HL-60/S4 (cell line): ENCODE measurements around the gene MVB12B.

Experiments used
- in situ Hi-C: fragments of 300-500 bp; cut with MboI; formaldehyde crosslinking; loops from 2 replicates; pipeline ENCODE4 v1.14.3; 2022; ENCODE audit warnings: low sequenced_read_pairs

Gene MVB12B

DNA sequence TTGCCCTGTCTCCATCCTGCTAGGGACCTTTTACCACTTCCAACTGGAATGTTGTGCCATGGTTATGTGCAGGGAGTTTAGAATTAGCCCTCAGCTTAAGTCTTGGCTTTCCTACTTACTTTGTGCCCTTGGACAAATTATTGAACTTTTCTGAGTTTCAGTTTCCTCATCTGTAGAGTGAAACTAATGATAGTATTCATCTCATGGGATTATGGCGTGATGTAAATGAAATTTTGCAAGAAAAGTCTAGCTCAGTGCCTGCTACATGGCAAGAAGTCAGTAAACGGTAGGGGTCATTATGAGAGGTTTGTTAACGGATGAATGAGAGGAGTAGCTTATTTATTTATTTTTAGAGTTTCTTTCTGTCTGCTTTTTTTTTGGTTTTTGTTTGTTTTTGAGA is 1.8 kb downstream of the MVB12B start:
- in situ Hi-C loops = no loop called here

DNA sequence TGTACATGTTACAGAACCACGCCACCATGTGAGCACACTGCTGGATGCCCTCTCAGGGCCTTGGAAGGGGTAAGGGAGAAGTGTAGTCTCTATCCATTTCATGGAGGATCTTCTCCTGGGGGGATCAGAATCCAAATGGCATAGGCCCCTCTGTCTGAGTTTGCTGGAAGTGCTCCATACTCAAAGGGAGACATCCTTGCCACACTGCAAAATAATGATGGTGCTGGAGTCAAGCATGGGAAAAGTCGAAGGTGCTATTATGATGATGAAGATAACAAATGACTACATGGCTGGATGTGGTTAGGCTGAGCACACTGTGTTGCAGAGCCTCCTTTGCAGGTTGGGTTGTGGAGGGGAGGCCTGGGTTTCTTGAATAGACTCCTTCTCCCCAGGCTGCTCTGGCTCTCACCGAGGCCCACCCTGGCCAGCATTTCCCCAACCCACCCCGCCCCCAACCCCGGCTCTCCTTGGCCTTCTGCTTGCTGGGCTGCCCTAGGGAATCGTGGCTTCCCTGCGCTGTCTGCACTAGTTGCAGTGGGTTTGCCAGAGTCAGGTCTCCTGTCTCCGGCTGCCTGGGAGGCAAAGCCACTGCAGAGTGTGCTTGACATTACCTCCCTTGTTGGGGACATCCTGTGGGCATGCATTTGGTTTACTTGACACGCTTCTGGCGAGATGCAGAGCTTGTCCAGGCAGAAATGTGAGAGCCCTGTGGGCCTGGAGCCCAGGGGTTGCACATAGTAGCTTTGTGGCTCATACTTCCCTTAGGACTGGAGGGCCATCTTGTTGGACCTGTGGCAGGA is 3.0 kb downstream of the MVB12B start:
- in situ Hi-C loops = no loop called here

DNA sequence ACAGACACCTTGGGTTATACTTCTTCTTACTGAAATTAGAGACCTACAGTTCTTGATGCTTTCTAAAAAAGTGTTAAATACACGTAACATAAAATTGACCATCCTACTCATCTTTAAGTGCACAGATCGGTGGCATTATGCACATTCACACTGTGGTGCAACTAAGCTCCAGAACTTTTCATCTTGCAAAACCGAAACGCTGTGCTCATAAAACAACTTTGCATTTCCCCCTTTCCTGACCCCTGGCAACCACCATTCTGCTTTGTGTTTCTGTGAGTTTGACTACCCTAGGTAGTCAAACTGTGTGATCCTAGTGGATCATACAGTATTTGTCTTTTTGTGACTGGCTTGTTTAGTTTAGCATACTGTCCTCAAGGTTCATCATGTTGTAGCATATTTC is 3.9 kb downstream of the MVB12B start:
- in situ Hi-C loops = no loop called here

DNA sequence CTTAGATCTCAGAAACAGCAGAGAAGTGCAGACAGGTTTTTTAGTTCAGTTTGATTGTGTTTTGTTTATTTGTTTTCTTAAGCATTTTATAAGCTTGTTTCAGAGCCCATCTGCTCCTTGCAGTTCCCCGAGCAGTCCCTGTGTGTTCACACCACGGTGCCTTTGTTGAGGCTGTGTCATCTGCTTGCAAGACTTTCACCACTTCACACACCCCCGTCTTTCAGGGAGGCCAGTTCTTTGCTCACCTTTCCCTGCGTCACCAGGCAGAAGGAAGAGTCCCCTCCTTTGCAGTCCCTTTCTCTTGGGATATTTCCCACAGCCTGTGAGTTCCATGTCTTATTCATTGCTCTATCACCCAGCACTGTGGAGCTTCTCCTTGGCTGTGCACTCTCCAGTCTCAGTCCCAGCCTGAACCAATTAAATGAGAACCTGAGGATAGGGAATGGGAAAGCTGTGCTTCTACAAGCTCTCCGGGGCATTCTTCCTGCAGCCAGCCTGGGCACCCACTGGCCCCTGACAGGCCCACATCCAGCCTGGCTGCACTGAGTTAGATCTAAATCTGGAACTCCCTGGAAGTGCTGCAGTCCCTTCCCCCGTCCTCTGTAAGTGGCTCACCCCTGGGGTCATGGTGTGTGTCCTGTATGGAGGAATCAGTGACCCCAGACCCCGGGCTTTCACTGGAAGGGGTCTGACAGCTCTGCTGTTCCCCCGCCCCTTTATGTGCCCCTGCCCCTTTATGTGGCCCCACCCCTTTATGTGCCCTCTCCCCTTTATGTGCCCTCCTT is 5.5 kb downstream of the MVB12B start:
- in situ Hi-C loops = no loop called here

DNA sequence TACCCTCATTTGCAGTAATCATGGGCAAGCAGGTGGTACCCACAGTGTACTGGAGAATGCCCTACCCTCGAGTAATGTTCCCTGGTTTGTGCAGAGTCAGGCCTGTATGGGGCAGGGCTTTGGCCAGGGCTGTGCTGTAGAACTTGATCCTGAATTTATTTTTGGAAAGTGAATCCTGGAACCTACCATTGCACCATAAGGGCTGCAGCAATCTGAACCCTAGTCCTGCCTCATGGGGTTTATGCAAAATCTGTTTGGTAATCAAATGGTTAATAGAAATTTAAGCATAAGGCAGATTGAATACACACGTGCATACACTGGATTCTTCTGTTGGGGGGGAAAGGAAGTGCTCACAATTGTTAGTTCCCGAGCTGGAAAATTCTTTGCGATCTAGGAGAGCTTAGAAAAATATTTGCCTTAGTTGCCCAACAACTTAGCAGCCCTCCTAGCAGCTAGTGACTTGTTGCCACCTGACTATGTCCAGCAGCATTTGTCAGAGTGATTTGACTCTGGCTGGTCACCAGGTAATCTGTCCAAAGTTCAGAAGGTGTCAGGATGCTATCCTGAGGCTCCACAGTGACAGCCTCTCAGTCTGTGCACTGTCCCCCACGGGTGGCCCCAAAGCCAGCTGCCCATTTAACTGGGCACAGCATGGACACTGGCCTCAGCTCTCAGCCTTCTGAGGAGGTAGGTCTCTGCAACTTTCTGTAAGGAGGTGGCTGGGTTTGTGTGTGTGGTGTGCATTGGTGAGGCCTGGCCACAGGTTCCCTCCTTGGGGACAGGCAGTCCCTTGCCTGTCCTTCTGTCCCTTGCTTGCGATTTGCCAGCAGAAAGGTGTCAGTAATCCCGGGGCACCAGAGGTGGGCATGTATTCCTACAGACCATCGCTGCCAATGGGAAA is 8.3 kb downstream of the MVB12B start:
- in situ Hi-C loops = no loop called here

DNA sequence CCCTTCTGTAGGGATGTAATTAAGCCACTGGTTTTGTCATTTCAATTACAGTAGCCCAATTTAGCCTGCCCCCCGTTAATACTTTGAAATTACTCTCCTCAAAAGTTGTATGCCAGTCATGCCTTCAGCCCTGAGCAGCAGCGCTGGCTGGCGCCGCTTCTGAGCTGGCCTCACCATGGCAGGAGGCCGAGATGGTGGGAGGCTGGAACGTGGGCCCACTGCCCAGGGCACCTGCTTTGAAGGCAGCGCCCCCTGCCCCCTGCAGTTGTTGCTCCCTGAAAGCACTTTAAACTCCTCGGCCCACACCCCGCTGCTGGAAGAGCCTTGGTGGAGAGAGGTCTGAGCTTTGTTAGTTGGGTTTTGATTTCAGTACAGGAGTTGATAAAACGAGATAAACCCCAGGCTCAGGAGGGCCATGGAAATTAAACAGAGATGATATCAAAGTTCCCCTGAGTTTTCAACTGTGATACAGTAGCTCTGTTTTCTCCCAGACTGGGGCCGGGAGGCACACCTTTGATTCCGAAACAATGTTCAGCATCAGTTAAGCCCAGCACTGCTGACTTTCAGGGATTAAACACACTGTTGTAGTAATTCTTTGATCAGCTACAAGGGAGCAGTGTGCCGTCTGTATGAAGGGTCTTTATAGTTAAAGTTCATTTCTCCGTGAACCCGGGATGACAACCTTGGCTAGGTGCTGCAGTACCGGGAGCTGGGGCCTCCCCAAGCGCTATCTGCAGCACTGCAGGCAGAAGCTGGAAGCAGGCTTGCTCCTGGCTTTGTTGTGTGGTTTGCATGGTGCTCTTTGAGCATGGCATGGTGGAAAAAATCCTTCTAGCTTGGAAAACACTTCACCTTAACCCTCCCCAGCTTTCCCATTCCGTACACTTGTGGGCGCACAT is 9.5 kb downstream of the MVB12B start:
- in situ Hi-C loops = no loop called here

DNA sequence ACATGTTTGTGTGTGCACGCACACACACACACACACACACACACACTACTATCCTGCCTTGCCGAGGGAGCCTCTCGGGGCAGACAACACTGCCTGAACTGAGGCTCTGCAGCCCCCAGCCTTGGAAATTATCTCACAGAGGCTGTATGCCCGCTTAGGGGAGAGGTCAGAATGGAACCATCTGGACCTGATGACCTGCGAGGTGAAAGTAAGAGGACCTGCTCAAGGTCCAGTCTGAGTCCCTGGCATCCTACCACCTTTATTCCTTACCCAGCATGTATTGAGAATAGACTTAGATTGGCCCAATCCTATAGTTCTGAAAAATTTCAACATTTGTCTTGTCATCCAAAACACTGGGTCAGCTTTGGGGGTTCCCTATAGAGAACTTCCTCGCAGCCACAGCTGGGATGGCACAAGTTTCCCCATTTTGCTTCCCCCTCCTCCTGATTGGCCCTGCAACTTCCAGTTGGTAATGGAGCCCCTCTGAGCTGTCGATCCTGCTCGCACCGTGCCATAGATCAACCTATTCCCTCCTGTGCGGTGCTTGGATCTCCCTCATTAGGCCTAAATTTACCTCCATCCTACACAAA is 10.2 kb downstream of the MVB12B start:
- in situ Hi-C loops = no loop called here

DNA sequence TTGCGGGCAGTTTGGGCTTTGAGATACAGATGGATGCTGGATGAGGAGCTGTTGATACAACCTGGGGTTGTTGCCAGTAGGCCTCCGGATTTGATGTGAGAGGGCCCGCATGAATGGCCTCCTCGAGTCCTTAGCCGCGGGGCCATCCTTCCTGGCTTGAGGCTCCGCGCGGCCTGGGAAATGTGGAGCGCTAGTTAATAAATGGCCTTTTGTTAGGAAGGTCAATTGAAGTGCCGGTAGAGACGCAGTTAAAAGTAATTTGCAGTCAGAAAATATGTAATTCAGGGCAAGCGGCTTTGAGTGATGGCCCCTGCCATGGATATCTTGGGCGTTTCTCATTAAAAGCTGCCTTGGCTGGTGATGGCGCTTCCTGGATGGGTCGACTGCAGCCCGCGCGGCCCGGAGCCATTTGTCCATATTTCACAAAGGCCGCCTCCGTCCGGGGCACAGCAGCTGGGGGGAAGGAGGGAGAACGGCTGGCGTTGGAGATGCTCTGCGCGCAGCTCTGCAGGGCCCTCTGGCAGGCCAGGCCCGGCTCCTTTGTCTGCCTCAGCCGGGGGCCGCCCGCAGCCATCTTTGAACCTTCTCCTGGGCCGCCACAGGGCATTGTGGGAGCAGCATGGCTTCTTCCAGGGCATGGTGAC is 11.2 kb downstream of the MVB12B start:
- in situ Hi-C loops = no loop called here

DNA sequence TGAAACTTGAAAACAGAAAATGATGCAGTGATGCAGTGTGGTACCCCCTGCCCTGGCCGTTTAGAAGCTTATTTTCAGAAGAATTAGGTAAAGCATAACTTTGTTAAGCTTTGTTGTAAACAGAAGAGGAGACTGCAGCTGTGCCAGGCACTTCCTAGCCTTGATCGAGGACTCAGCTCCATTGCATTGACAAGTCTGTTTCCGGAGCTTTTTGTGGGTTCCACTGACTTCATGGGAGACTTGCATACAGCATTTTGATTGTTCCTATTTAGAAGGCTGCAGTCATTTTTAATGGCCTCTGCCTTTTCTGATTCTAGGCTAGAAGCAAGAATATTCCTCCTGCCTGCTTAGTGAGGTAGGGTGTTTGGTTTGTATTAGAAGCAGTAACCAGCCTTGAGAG is 12.3 kb downstream of the MVB12B start:
- in situ Hi-C loops = no loop called here

DNA sequence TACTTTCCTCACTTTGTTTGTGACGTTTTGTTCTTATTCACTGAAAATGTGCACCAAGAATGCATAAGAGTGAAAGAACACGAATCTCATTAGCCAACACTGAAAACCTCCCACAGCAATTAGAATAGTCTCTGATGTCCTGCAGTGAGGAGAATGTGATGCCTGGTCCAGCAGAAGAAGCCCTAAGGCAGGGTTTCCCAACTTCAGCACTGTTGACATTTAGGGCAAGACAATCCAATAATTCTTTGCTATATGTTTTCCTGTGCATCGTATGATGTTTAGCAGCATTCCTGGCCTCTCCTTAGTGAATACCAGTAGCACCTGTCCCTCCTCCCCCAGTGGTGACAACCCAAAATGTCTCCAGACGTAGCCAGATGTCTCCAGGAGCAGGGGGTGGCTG is 14.8 kb downstream of the MVB12B start:
- in situ Hi-C loops = no loop called here

DNA sequence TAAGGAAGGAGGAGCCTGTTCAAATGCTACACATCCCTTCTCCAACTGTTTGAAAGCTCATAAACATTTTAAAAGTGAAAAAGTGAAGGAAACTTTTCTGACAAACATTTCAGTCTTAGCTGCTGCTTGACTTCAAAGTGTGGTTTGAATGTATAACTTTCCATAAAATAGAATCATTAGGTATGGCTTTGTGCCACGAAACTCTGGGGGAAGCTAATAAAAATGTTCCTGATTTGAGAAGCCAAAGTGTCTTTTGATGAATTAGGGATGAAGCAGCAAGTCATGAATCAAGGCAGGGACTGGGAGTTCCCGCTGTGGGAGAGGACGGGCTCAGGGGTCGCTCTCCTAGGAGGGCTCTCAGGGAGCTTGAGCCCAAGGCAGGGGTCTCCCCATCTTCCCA is 15.3 kb downstream of the MVB12B start:
- in situ Hi-C loops = no loop called here

DNA sequence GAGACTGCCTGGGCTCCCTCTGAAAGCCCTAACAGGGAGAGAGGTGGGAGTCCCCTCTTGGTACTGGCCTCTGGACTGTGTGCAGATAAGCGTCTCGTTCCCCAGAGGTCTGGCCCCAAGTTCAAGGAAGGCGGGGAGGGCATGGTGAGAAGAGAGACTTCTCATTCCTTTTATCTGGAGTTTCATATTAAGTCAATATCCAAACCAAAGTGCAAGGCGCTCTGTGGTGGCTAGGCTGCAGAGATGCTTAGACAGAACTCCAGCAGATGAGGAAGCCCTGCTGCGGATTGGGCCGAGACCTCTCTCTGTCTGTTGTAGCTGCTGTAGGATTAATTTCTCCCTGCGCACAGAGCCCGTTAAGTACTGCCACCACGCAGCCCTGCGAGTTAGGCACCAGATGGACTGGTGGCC is 16.0 kb downstream of the MVB12B start:
- in situ Hi-C loops = no loop called here

DNA sequence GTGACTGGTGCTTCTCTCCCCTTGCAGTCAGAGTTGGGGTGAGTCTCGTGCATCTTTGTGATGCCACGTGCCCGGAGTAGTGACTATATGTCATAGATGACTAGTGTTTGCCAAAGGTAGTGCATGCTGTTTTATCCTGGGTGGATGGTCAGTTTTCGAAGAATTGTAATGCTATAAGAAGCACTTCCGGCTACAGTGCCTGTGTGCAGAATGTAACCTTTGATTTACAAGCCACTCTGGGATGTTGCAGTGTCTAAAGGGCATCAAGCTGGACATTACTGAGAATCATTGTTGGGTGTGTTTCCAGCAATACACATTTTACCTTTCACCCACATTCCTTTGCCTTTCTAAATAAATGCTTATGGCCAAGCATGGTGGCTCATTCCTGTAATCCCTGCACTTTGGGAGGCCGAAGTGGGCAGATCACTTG is 16.7 kb downstream of the MVB12B start:
- in situ Hi-C loops = no loop called here

DNA sequence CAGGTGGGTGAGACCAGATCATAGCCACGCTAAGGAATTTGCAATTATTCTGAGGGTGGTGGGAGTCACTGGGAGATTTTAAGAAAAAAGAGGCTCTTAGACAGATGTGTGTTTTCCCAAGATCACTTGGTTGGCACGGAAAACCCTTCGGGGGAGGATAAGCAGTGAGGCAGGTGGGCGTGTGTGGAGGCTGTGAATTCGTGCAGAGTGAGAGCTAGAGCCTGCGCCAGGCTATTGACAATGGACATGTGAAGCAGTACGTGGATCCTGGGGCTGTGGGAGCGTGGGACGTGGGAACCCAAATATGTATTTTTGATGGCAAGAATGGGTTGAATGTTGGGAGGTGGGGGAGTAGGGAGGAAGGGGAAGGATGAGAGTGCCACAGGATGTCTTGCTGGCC is 19.4 kb downstream of the MVB12B start:
- in situ Hi-C loops = no loop called here

DNA sequence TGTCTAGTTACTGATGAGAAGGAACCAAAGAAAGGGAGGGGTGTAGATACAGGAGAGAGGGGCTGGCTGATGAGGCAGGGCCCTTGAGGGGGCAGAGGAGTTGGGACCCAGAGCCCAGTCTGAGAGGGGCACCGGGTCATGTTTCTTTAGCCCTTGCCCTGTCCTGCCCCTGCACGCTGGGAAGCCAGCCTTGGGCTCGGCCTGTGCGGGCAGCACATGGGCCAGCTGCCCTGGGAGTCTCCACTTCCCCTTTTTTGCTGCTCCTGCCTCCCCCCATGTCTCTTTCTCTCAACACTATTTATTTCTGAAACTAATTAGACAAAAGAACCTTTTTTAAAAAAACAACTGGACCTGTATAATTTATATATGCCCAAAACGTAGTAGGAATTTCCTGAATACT is 20.5 kb downstream of the MVB12B start:
- in situ Hi-C loops = no loop called here

DNA sequence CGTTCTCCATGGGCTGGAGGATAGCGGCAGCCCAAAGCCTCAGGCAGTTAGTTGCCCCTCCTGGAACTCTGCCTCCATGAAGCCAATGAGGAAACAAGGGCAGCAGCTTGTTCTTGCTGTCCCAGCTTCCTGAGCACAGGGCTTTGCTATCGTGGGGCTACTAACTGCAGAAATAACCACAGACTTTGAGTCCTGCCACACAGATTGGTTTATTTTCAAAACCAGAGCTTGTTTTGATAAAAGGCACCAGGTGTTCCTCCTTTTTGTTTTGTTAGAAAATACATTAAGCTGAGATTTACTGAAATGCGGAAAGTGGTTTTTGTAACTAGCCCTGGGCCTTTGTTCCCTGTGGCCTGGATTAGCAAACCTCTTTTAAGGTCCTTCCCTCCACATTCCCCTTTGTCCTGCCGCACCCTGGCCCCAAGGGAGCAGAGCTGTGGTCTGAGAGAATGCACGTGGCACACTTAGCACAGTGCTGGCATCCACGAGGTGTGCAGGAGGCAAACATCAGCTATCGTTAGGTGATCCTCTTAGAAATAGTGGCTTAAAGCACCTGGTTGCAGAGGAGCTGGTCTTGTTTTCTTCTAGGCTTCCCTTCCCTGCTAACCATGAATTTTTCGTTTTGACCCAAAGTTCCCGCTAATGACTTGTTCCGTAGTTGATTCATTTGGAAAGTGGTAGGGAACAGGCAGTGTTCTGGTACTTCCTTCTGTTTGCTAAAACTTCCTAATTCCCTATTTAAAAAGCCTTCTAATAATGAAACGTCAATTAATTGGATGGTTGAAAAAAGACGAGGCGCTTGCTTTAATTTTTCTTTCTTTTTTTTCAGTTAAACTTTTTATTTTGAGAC is 21.5 kb downstream of the MVB12B start:
- in situ Hi-C loops = no loop called here

DNA sequence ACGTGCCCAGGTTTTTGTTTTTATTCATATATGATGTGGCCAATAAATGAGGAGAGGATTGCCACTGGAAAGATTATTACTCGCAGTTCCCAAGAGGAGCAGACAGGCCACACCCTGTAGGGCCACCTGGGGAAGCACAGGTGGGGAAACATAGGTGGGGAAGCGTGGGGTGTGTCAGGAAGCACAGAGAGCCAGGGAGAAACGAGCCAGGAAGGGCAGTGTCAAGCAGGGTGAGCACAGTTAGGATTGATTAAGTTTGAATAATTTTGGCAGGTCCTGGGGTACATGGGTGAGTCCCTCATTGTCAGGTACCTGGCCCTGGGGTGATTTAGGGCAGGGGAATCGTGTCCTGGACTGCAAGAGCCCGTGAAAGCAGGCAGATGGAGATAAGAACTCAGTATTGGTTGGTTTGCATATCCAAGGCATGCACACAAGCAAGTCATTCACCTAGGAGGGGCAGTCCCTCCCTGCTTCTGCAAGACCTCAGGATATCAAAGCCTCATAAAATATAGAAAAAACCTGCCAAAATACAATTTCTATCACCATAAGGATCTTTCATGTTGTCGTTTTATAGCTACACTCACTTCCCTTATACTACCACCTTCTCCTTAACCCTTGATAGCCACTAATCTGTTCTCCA is 22.4 kb downstream of the MVB12B start:
- in situ Hi-C loops = no loop called here
